HCT116 (cell line): Measurements from ENCODE around the gene EGFR. TPM values are rescaled to one million over a fixed set of nuclear protein-coding genes. Genes with fewer than 3 reads are reported as not detected.
A peak's percentile ranks its signal among the peaks of the same experiment; 100 is the strongest.

ENCODE experiments used
- ATAC-seq: fragments of 200-7000 bp; cut with Tn5 transposase; 2 replicates; pipeline ENCODE4 v1.9.1; 2020; ENCODE audit warnings: mild to moderate bottlenecking, moderate library complexity
- BruUV-seq: library from RNA; stranded (reverse); fragments of 400-500 nt; replicated peaks from 2 replicates; lab custom pipeline; 2021; lab: Mats Ljungman, UMichigan
- CTCF ChIA-PET: fragments of 300-600 bp; sonication (Branson Sonifier 250); formaldehyde crosslinking; loops from one replicate; lab custom pipeline; 2021; ENCODE audit warnings: antibody characterized with exemption; lab: Charles Lee
- POLR2A ChIA-PET: fragments of 300-600, 350-600 bp; sonication (Branson Sonifier 250); formaldehyde crosslinking; loops from one replicate; lab custom pipeline; 2021; ENCODE audit warnings: antibody characterized with exemption; lab: Charles Lee
- RAD21 ChIA-PET, 2 experiments: fragments of 300-600 bp; sonication (Branson Sonifier 250); formaldehyde crosslinking; loops; one replicate each; lab custom pipeline; 2023; ENCODE audit warnings: low total read pairs in 2 of 2; ENCODE audit not compliant: uncharacterized antibody in 2 of 2, unreplicated experiment in 2 of 2, low non-redundant PET in 1 of 2; lab: Charles Lee
- DNase-seq: peaks from one replicate; pipeline ENCODE4 v3.0.0-alpha.2; 2010; ENCODE audit warnings: low read depth, low spot score
- H2AFZ ChIP-seq: fragments of 200-600 bp; shearing (Covaris generic), sonication (generic); 2 replicates; pipeline ENCODE4 v1.6.1; 2017; ENCODE audit warnings: low read depth, mixed run types, mixed read lengths, antibody characterized with exemption, low read length; ENCODE audit not compliant: poor library complexity, severe bottlenecking
- H3K27ac ChIP-seq: 2 replicates; pipeline ENCODE4 v1.5.1; 2012; ENCODE audit warnings: low read depth, low read length
- H3K27me3 ChIP-seq: fragments of 200-600 bp; sonication (generic); 2 replicates; pipeline ENCODE4 v1.6.1; 2016; ENCODE audit warnings: mixed run types, low read length, mixed read lengths; ENCODE audit not compliant: insufficient read depth
- H3K36me3 ChIP-seq, 2 experiments: fragments of 200-500 bp in 1 of 2; fragments of 200-600 bp in 1 of 2; sonication (Bioruptor generic) in 1 of 2; sonication (generic) in 1 of 2; 2 replicates each; pipeline versions ENCODE4 v1.5.1 to v1.6.1; 2014 to 2016; ENCODE audit warnings: low read length in 2 of 2, inconsistent platforms in 1 of 2, mixed read lengths in 1 of 2, mixed run types in 1 of 2; ENCODE audit not compliant: insufficient read depth in 2 of 2, control insufficient read depth in 1 of 2
- H3K4me1 ChIP-seq, 2 experiments: fragments of 200-600 bp in 1 of 2; sonication (generic) in 1 of 2; 2 replicates each; pipeline versions ENCODE4 v1.5.1 to v1.6.1; 2012 to 2017; ENCODE audit warnings: low read length in 2 of 2, inconsistent platforms in 1 of 2, mild to moderate bottlenecking in 1 of 2, mixed read lengths in 1 of 2, mixed run types in 1 of 2, moderate library complexity in 1 of 2; ENCODE audit not compliant: insufficient read depth in 2 of 2, control insufficient read depth in 1 of 2
- H3K4me2 ChIP-seq: fragments of 200-600 bp; sonication (generic); 2 replicates; pipeline ENCODE4 v1.6.1; 2017; ENCODE audit warnings: mixed run types, low read length, mixed read lengths
- H3K4me3 ChIP-seq, 2 experiments: fragments of 200-600 bp in 1 of 2; sonication (generic) in 1 of 2; replicated peaks in 1 of 2; 2 replicates each; pipeline ENCODE4 v1.5.1; 2011 to 2016; ENCODE audit warnings: low read length in 2 of 2, control low read depth in 1 of 2, low read depth in 1 of 2, mild to moderate bottlenecking in 1 of 2, mixed read lengths in 1 of 2, mixed run types in 1 of 2
- H3K79me2 ChIP-seq: fragments of 200-600 bp; sonication (generic); 2 replicates; pipeline ENCODE4 v1.6.1; 2017; ENCODE audit warnings: mild to moderate bottlenecking, mixed run types, low read length, moderate library complexity, mixed read lengths; ENCODE audit not compliant: insufficient read depth
- H3K9ac ChIP-seq: fragments of 200-600 bp; sonication (generic); 2 replicates; pipeline ENCODE4 v1.6.1; 2016; ENCODE audit warnings: low read length, mixed read lengths
- H3K9me2 ChIP-seq: fragments of 200-600 bp; sonication (generic), shearing (Covaris generic); 2 replicates; pipeline ENCODE4 v1.6.1; 2017; ENCODE audit warnings: mixed run types, mild to moderate bottlenecking, moderate library complexity; ENCODE audit not compliant: insufficient read depth
- H3K9me3 ChIP-seq, 2 experiments: fragments of 200-500 bp in 1 of 2; fragments of 200-600 bp in 1 of 2; sonication (Bioruptor generic) in 1 of 2; sonication (generic) in 1 of 2; 2 replicates each; pipeline ENCODE4 v1.6.1; 2014 to 2017; ENCODE audit warnings: low read length in 2 of 2, mixed read lengths in 2 of 2, inconsistent platforms in 1 of 2, low read depth in 1 of 2, mild to moderate bottlenecking in 1 of 2, mixed run types in 1 of 2, moderate library complexity in 1 of 2; ENCODE audit not compliant: control insufficient read depth in 1 of 2, insufficient read depth in 1 of 2
- H4K20me1 ChIP-seq: fragments of 200-600 bp; sonication (generic), shearing (Covaris generic); 2 replicates; pipeline ENCODE4 v1.6.1; 2017; ENCODE audit warnings: mixed run types, mild to moderate bottlenecking, moderate library complexity; ENCODE audit not compliant: insufficient read depth
- CTCF ChIP-seq, 3 experiments: fragments of 200-600 bp in 1 of 3; sonication (generic) in 1 of 3; IDR thresholded peaks in 2 of 3; conservative IDR thresholded peaks in 1 of 3; 2 replicates each; pipeline ENCODE4 v1.5.1; 2012 to 2017; ENCODE audit warnings: low read depth in 2 of 3, low read length in 2 of 3, antibody characterized with exemption in 1 of 3, borderline replicate concordance in 1 of 3, control low read depth in 1 of 3, mild to moderate bottlenecking in 1 of 3, mixed read lengths in 1 of 3, mixed run types in 1 of 3, moderate library complexity in 1 of 3; ENCODE audit not compliant: insufficient read depth in 1 of 3
- EZH2phosphoT487 ChIP-seq: fragments of 200-600 bp; IDR thresholded peaks from 2 replicates; pipeline ENCODE4 v1.6.1; 2018; ENCODE audit warnings: antibody characterized with exemption, borderline replicate concordance
- MAX ChIP-seq: IDR thresholded peaks from 2 replicates; pipeline ENCODE4 v1.6.1; 2012
- POLR2A ChIP-seq: IDR thresholded peaks from 2 replicates; pipeline ENCODE4 v1.7.0; 2011; ENCODE audit warnings: borderline replicate concordance; ENCODE audit not compliant: insufficient read depth, insufficient read length; ENCODE audit errors: extremely low read depth
- POLR2AphosphoS5 ChIP-seq: IDR thresholded peaks from 2 replicates; pipeline ENCODE4 v1.6.1; 2011; ENCODE audit warnings: mild to moderate bottlenecking, low read depth, low read length, moderate library complexity
- REST ChIP-seq: IDR thresholded peaks from 2 replicates; pipeline ENCODE4 v1.6.1; 2012; ENCODE audit warnings: low read depth
- TCF7L2 ChIP-seq: IDR thresholded peaks from 2 replicates; pipeline ENCODE4 v1.7.0; 2011; ENCODE audit warnings: borderline replicate concordance, inconsistent platforms; ENCODE audit not compliant: insufficient read depth, insufficient read length; ENCODE audit errors: extremely low read depth
- ZFX ChIP-seq: fragments of 450-650 bp; IDR thresholded peaks from 2 replicates; pipeline ENCODE4 v1.6.1; 2017
- intact Hi-C: fragments of 100-400 bp; cut with micrococcal nuclease; formaldehyde crosslinking; loops from 2 replicates; pipeline ENCODE4 v1.10.0; 2022
- total RNA-seq: library from RNA; stranded (reverse); gene quantifications from one replicate; pipeline ENCODE4 v1.2.1, GENCODE V29; 2021; ENCODE audit not compliant: unreplicated experiment

The EGFR gene
- total RNA-seq, 1 experiment from 2014 or later = 71.5 TPM

GRCh38 chr7:55211726-55212125 is 192.9 kb downstream of the EGFR start (continued):
- no peak for TF ChIP-seq CTCF (IDR thresholded peaks at IDR 0.05 in 2 of 3, conservative IDR thresholded peaks at IDR 0.05 in 1 of 3; ENCODE audit: borderline replicate concordance in 1 of 3, insufficient read depth in 1 of 3, low read depth in 2 of 3, low read length in 2 of 3)
- no peak for TF ChIP-seq EZH2phosphoT487
- no peak for TF ChIP-seq MAX
- TF ChIP-seq ZFX = no peak
- TF ChIP-seq, all 23 proteins: peak for 0

GRCh38 chr7:55212176-55212575 is 193.4 kb downstream of the EGFR start:
- ChIA-PET POLR2A (no interaction called here), RAD21 (no interaction called here), CTCF (interaction anchor here (0.8 kb wide), 1 partner anchor 37 kb away, joined by 3 read pairs; no protein-coding TSS in a partner anchor)
- Histone ChIP-seq H3K79me2 (no peaks in the 10 kb centered on the region), H3K36me3 (peaks cover 10 to 18% of the 10 kb centered on the region in 2 experiments; a peak in 1 of 4 replicates), H3K9me2 (no peaks in the 10 kb centered on the region), H3K27me3 (no peaks in the 10 kb centered on the region), H2AFZ (no peak overlapping the region), H3K9me3 (no peaks in the 10 kb centered on the region), H3K9ac (no peak overlapping the region), H3K27ac (no peak overlapping the region), H3K4me1 (no peaks in the 10 kb centered on the region), H3K4me2 (no peak overlapping the region), H3K4me3 (no peak overlapping the region), H4K20me1 (no peaks in the 10 kb centered on the region)
- no TSS peak for BruUV-seq
- intact Hi-C loops = no loop called here
- TF ChIP-seq REST (no peak), MAX (no peak), POLR2A (no peak), TCF7L2 (no peak), POLR2AphosphoS5 (0 out of 2 replicates have a peak, but pooled peaks have one; percentile 0)
- ATAC-seq = no peak
- no peak for DNase-seq
